ENCODE data around the gene PLRG1.

DNA sequence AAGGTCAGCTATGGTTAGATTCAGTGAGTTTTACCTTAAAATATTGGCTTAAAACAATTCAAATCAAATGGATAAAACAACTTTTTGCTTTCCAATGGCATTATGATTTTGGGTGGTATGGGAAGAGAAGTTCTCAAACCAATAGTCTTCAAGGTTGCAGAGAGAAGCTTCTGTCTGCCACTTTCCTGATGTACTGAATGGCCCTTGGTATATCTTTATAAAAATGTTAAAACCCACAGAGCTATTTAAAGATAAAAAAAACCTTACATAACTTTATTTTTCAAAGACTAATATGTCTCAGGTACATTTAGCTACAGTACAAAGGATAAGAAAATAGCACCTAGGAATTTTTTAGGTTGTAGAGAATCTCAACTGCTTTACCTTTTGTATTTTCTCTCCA lies 33.5 kb upstream of the PLRG1 start:
- TF ChIP-seq, protein P1, sequence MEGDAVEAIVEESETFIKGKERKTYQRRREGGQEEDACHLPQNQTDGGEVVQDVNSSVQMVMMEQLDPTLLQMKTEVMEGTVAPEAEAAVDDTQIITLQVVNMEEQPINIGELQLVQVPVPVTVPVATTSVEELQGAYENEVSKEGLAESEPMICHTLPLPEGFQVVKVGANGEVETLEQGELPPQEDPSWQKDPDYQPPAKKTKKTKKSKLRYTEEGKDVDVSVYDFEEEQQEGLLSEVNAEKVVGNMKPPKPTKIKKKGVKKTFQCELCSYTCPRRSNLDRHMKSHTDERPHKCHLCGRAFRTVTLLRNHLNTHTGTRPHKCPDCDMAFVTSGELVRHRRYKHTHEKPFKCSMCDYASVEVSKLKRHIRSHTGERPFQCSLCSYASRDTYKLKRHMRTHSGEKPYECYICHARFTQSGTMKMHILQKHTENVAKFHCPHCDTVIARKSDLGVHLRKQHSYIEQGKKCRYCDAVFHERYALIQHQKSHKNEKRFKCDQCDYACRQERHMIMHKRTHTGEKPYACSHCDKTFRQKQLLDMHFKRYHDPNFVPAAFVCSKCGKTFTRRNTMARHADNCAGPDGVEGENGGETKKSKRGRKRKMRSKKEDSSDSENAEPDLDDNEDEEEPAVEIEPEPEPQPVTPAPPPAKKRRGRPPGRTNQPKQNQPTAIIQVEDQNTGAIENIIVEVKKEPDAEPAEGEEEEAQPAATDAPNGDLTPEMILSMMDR (conservative IDR thresholded peaks at IDR 0.05 in 1 of 2, IDR thresholded peaks at IDR 0.05 in 1 of 2; ENCODE audit: extremely low read depth in 1 of 2, insufficient read depth in 1 of 2, low read depth in 1 of 2, low read length in 2 of 2) = no peak
- no peak for TF ChIP-seq EZH2 (IDR thresholded peaks at IDR 0.05; ENCODE audit: borderline replicate concordance, low read length)
